ENCODE results near the gene GALNTL6. TPM values are rescaled to one million over a fixed set of nuclear protein-coding genes. Genes with fewer than 3 reads are reported as not detected.
A peak's percentile ranks its signal among the peaks of the same experiment; 100 is the strongest.

The GALNTL6 gene
- total and polyA plus RNA-seq, 2 experiments from 2014 or later = not detected

DNA sequence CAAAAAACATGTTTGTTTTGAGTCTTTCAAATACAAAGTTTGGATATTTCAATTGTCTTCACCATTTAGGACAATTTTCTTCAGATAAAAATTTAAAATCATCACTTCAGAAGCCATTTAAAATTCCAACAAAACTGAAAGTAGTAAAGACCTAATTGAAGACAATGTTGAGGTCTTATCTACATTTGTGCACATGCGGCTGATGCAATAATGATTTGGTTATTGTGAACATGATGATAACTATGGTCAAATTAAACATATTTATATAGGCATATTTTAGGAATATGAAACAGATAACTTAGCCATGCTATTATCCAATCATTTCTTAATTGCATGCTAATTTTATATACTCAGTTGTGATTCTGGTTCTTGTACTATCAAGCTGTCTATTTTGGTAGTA lies 407.5 kb downstream of the GALNTL6 start:
- Histone ChIP-seq H3K27me3 (no peaks in the 10 kb centered on the region), H3K36me3 (no peaks in the 10 kb centered on the region), H3K27ac (no peak overlapping the region), H3K4me3 (no peak overlapping the region), H3K9me3 (ENCODE audit: low read depth) (no peaks in the 10 kb centered on the region), H3K4me1 (ENCODE audit: low read depth) (no peaks in the 10 kb centered on the region)
- DNase-seq (ENCODE audit: low read depth in 1 of 2, low spot score in 1 of 2) = no peak
- TF ChIP-seq, protein P1, sequence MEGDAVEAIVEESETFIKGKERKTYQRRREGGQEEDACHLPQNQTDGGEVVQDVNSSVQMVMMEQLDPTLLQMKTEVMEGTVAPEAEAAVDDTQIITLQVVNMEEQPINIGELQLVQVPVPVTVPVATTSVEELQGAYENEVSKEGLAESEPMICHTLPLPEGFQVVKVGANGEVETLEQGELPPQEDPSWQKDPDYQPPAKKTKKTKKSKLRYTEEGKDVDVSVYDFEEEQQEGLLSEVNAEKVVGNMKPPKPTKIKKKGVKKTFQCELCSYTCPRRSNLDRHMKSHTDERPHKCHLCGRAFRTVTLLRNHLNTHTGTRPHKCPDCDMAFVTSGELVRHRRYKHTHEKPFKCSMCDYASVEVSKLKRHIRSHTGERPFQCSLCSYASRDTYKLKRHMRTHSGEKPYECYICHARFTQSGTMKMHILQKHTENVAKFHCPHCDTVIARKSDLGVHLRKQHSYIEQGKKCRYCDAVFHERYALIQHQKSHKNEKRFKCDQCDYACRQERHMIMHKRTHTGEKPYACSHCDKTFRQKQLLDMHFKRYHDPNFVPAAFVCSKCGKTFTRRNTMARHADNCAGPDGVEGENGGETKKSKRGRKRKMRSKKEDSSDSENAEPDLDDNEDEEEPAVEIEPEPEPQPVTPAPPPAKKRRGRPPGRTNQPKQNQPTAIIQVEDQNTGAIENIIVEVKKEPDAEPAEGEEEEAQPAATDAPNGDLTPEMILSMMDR (IDR thresholded peaks at IDR 0.05; ENCODE audit: low read depth, low read length) = no peak

DNA sequence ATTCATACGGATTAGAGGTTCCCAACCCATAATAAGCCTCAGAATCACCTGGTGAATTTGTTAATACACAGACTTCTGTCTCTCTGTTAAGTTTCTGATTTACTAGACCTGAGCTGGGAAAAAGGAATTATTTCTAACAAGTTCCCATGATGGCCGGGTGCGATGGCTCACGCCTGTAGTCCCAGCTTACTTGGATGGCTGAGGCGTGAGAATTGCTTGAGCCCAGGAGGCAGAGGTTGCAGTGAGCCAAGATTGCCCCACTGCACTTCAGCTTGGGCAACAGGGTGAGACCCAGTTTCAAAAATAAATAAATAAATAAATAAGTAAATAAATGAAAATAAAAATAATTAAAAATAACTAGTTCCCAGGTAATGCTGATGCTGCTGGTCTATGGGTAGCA lies 412.3 kb downstream of the GALNTL6 start:
- Histone ChIP-seq H3K9me3 (ENCODE audit: low read depth) (no peaks in the 10 kb centered on the region), H3K36me3 (no peaks in the 10 kb centered on the region), H3K27ac (no peak overlapping the region), H3K4me1 (ENCODE audit: low read depth) (no peaks in the 10 kb centered on the region), H3K27me3 (no peaks in the 10 kb centered on the region), H3K4me3 (no peak overlapping the region)
- no peak for DNase-seq (ENCODE audit: low read depth in 1 of 2, low spot score in 1 of 2)
- TF ChIP-seq, protein P1 (IDR thresholded peaks at IDR 0.05; ENCODE audit: low read depth, low read length) = no peak

DNA sequence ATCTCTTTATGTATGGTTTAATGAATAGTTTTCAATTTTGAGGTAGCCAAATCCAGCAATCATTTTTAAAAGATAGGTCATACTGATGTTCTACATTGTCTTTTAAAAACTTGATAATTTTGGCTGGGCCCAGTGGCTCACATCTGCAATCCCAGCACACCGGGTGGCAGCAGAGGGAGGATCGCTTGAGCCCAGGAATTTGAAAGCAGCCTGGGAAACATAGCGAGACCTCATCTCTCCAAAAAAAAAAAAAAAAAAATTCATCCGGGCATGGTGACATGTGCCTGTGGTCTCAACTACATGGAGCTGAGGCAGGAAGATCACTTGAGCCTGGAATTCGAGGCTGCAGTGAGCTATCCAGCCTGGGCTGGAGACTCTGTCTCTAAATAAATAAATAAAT lies 419.8 kb downstream of the GALNTL6 start:
- DNase-seq (ENCODE audit: low read depth in 1 of 2, low spot score in 1 of 2) = peak in 1 of 2 donors; percentile 30

DNA sequence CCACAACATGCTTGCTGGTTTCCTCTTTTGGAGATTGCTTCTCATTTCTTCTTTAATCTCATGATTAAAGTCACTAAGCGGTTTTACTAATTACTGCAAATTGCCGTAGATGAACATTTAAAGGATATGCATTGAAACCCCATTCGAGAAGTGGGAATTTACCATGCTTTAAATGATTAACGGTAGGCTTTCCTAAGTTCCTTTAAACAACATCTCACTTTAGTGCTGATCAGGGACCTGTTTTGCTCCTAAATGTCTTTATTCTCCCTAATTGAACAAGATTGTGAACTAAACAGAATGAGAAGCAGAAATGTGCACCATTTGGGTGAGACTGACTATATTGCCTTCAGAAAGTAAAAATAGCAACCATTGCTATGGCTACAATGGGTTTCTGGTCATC lies 430.3 kb downstream of the GALNTL6 start:
- TF ChIP-seq, protein P1 (IDR thresholded peaks at IDR 0.05; ENCODE audit: low read depth, low read length) = no peak
- H3K4me1 ChIP-seq (ENCODE audit: low read depth) = no peaks in the 10 kb centered on the region
- DNase-seq (ENCODE audit: low read depth in 1 of 2, low spot score in 1 of 2) = no peak
- no peaks in the 10 kb centered on the region for H3K9me3 ChIP-seq (ENCODE audit: low read depth)
- no peak overlapping the region for H3K4me3 ChIP-seq
- no peaks in the 10 kb centered on the region for H3K27me3 ChIP-seq
- no peaks in the 10 kb centered on the region for H3K36me3 ChIP-seq
- H3K27ac ChIP-seq = no peak overlapping the region

More for the DNA sequence above, 419.8 kb downstream of the GALNTL6 start:
- no peaks in the 10 kb centered on the region for H3K9me3 ChIP-seq (ENCODE audit: low read depth)
- TF ChIP-seq, protein P1 (IDR thresholded peaks at IDR 0.05; ENCODE audit: low read depth, low read length) = no peak
- no peak overlapping the region for H3K4me3 ChIP-seq
- no peaks in the 10 kb centered on the region for H3K4me1 ChIP-seq (ENCODE audit: low read depth)
- no peaks in the 10 kb centered on the region for H3K36me3 ChIP-seq
- H3K27ac ChIP-seq = no peak overlapping the region
- H3K27me3 ChIP-seq = no peaks in the 10 kb centered on the region

GRCh38 chr4:172245516-172245915 lies 432.3 kb downstream of the GALNTL6 start:
- Histone ChIP-seq H3K36me3 (no peaks in the 10 kb centered on the region), H3K4me1 (ENCODE audit: low read depth) (no peaks in the 10 kb centered on the region), H3K27me3 (no peaks in the 10 kb centered on the region), H3K9me3 (ENCODE audit: low read depth) (no peaks in the 10 kb centered on the region), H3K4me3 (no peak overlapping the region), H3K27ac (no peak overlapping the region)
- TF ChIP-seq, protein P1 (IDR thresholded peaks at IDR 0.05; ENCODE audit: low read depth, low read length) = no peak
- no peak for DNase-seq (ENCODE audit: low read depth in 1 of 2, low spot score in 1 of 2)

DNA sequence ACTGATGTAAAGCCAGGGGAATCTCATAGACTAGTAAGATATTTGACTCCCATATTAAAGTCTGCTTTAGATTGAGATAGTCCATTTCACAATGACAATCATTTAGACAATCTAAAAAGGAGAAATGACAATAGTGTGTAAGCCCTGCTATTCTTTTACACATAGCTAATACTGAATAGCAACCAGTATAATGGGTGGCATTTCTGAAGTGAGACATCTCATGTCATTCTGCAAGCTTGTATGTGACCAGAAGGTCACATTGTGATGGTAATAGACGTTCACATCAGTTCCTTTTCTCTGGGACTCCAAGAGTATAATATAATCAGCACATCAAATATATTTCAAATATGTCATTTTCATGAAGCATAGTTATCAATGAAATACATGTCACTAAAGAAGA lies 440.2 kb downstream of the GALNTL6 start:
- Histone ChIP-seq H3K4me3 (no peak overlapping the region), H3K36me3 (no peaks in the 10 kb centered on the region), H3K4me1 (ENCODE audit: low read depth) (no peaks in the 10 kb centered on the region), H3K27ac (no peak overlapping the region), H3K9me3 (ENCODE audit: low read depth) (no peaks in the 10 kb centered on the region), H3K27me3 (no peaks in the 10 kb centered on the region)
- TF ChIP-seq, protein P1 (IDR thresholded peaks at IDR 0.05; ENCODE audit: low read depth, low read length) = no peak
- DNase-seq (ENCODE audit: low read depth in 1 of 2, low spot score in 1 of 2) = no peak

Data from cardiac muscle cell (in vitro differentiated cells and primary cell).